Endodermal cell (in vitro differentiated cells): Measurements from ENCODE around the gene BARX2. TPM values are rescaled to one million over a fixed set of nuclear protein-coding genes. Genes with fewer than 3 reads are reported as not detected.

Experiments
- DNase-seq: peaks from one replicate; pipeline ENCODE4 v3.0.0-alpha.2; 2017
- H3K27ac ChIP-seq: 2 replicates; pipeline ENCODE4 v1.5.1; 2013; ENCODE audit warnings: mild to moderate bottlenecking, low read depth, low read length, moderate library complexity
- H3K27me3 ChIP-seq: 2 replicates; pipeline ENCODE4 v1.6.1; 2013; ENCODE audit warnings: mild to moderate bottlenecking, low read length, moderate library complexity; ENCODE audit not compliant: insufficient read depth, control insufficient read depth, poor library complexity, severe bottlenecking
- H3K36me3 ChIP-seq: 2 replicates; pipeline ENCODE4 v1.7.0; 2013; ENCODE audit warnings: mild to moderate bottlenecking, low read length, moderate library complexity; ENCODE audit not compliant: control insufficient read depth, insufficient read depth
- H3K4me1 ChIP-seq: one replicate; pipeline ENCODE4 v1.7.0; 2013; ENCODE audit warnings: low read length; ENCODE audit not compliant: control insufficient read depth, insufficient read depth
- H3K4me3 ChIP-seq: 2 replicates; pipeline ENCODE4 v1.5.1; 2013; ENCODE audit warnings: mild to moderate bottlenecking, low read length, moderate library complexity
- H3K9ac ChIP-seq: 2 replicates; pipeline ENCODE4 v1.6.1; 2013; ENCODE audit warnings: mild to moderate bottlenecking, low read length, moderate library complexity; ENCODE audit not compliant: poor library complexity, severe bottlenecking; ENCODE audit errors: extremely low read depth
- H3K9me3 ChIP-seq: 2 replicates; pipeline ENCODE4 v1.6.1; 2013; ENCODE audit warnings: mild to moderate bottlenecking, low read length, moderate library complexity; ENCODE audit not compliant: control insufficient read depth
- H3K27ac Mint-ChIP-seq: 2 replicates; pipeline ENCODE4 v1.8.0; 2020; ENCODE audit warnings: mixed read lengths
- H3K27me3 Mint-ChIP-seq: 2 replicates; pipeline ENCODE4 v1.8.0; 2021; ENCODE audit warnings: mild to moderate bottlenecking, mixed read lengths; ENCODE audit not compliant: insufficient read depth
- H3K36me3 Mint-ChIP-seq: 2 replicates; pipeline ENCODE4 v1.8.0; 2020; ENCODE audit warnings: low read depth, mixed read lengths
- H3K4me1 Mint-ChIP-seq: 2 replicates; pipeline ENCODE4 v1.8.0; 2020; ENCODE audit warnings: mixed read lengths
- H3K4me3 Mint-ChIP-seq: 2 replicates; pipeline ENCODE4 v1.8.0; 2020; ENCODE audit warnings: mild to moderate bottlenecking, moderate library complexity, mixed read lengths
- H3K9me3 Mint-ChIP-seq: 2 replicates; pipeline ENCODE4 v1.8.0; 2020; ENCODE audit warnings: mild to moderate bottlenecking, mixed read lengths
- WGBS, 2 experiments: methylation state at CpG; one replicate each; pipeline versions ENCODE4 v1.1.5 to v1.1.7; 2013; ENCODE audit warnings: missing lambda C conversion rate in 2 of 2, mixed read lengths in 1 of 2; ENCODE audit not compliant: insufficient coverage in 1 of 2, insufficient read length in 1 of 2; 5-methylcytosine and 5-hydroxymethylcytosine counted together
- total RNA-seq, 2 donors: library from RNA; stranded (reverse); fragmentation: NEBNext Ultra II Directional in 1 of 2; extraction: Animal tissue kit (Norgen Biotek cat#: 25700) in 1 of 2; gene quantifications; 2 replicates in 1 of 2; 3 replicates in 1 of 2; pipeline ENCODE4 v1.2.1, GENCODE V29; 2021
- TF ChIP-seq, protein P1 (sequence below): fragments of 200-600 bp; sonication (generic); conservative IDR thresholded peaks from 2 replicates; pipeline ENCODE4 v1.5.0; 2021; ENCODE audit warnings: antibody characterized with exemption, mild to moderate bottlenecking

BARX2 gene
- total RNA-seq, 2 donors from 2014 or later: not detected

DNA sequence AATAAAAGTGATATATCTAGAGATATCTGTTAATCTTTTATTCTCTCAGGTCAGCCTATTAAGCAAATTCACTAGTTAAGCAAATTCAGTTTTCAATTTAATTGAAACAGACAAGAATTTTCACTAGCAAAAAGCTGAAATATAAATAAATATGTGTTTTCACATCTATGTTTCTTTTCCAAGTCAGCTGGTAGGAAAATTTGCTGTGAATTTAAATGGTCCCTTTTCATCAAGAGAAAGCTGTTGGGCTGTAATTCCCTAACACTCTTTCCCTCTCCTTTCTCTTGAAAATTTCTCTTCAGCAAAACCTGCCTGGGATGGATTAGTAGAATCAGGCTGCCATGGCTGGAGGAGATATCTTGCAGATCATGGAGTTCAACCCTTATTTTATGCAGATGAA is 46.9 kb upstream of the BARX2 start:
- H3K4me3 Mint-ChIP-seq: no peak overlapping the region

DNA sequence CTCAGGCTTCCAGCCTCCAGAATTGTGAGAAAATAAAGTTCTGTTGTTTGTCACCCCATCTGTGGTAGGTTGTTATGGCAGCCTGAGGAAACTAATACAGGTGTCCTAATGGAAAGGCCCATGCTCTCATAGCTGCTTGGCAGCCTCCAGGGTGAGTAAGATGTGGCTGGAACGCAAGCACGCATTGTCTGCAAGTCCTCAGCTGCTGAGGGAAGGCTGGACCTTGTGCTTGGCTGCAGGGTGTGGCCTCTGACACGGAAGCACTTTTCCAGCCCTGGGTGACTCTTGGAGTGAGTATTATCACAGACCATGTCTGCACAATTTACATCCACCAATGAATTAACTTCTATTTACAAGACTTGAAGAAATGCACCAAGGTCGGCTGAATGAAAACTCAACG is 44.4 kb upstream of the BARX2 start:
- Histone ChIP-seq H3K9me3 (no peaks in the 10 kb centered on the region), H3K4me3 (no peak overlapping the region), H3K4me1 (no peaks in the 10 kb centered on the region), H3K27me3 (no peaks in the 10 kb centered on the region), H3K9ac (no peak overlapping the region), H3K36me3 (no peaks in the 10 kb centered on the region), H3K27ac (no peak overlapping the region)
- H3K4me1 Mint-ChIP-seq: peaks cover 6% of the 10 kb centered on the region
- H3K27ac Mint-ChIP-seq: no peak overlapping the region
- TF ChIP-seq, protein P1, sequence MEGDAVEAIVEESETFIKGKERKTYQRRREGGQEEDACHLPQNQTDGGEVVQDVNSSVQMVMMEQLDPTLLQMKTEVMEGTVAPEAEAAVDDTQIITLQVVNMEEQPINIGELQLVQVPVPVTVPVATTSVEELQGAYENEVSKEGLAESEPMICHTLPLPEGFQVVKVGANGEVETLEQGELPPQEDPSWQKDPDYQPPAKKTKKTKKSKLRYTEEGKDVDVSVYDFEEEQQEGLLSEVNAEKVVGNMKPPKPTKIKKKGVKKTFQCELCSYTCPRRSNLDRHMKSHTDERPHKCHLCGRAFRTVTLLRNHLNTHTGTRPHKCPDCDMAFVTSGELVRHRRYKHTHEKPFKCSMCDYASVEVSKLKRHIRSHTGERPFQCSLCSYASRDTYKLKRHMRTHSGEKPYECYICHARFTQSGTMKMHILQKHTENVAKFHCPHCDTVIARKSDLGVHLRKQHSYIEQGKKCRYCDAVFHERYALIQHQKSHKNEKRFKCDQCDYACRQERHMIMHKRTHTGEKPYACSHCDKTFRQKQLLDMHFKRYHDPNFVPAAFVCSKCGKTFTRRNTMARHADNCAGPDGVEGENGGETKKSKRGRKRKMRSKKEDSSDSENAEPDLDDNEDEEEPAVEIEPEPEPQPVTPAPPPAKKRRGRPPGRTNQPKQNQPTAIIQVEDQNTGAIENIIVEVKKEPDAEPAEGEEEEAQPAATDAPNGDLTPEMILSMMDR: no peak
- H3K4me3 Mint-ChIP-seq: no peak overlapping the region
- H3K9me3 Mint-ChIP-seq: peaks cover 5% of the 10 kb centered on the region
- no peaks in the 10 kb centered on the region for H3K27me3 Mint-ChIP-seq
- peak; percentile 45 for DNase-seq
- 81 to 85% methylated on average over 3 of the region's 5 CpGs for WGBS, 2 experiments
- peaks cover 2% of the 10 kb centered on the region for H3K36me3 Mint-ChIP-seq

More for the DNA sequence above, 46.9 kb upstream of the BARX2 start:
- H3K36me3 Mint-ChIP-seq: peaks cover 2% of the 10 kb centered on the region
- no peaks in the 10 kb centered on the region for H3K9me3 ChIP-seq
- no peak overlapping the region for H3K4me3 ChIP-seq
- H3K27ac ChIP-seq: no peak overlapping the region
- peaks cover 5% of the 10 kb centered on the region for H3K9me3 Mint-ChIP-seq
- TF ChIP-seq, protein P1: no peak
- H3K4me1 ChIP-seq: peaks cover 9% of the 10 kb centered on the region
- no peak overlapping the region for H3K9ac ChIP-seq
- H3K27me3 ChIP-seq: no peaks in the 10 kb centered on the region
- DNase-seq: peak; percentile 27
- no peak overlapping the region for H3K27ac Mint-ChIP-seq
- no peaks in the 10 kb centered on the region for H3K27me3 Mint-ChIP-seq
- no peaks in the 10 kb centered on the region for H3K36me3 ChIP-seq
- peaks cover 22% of the 10 kb centered on the region for H3K4me1 Mint-ChIP-seq

DNA sequence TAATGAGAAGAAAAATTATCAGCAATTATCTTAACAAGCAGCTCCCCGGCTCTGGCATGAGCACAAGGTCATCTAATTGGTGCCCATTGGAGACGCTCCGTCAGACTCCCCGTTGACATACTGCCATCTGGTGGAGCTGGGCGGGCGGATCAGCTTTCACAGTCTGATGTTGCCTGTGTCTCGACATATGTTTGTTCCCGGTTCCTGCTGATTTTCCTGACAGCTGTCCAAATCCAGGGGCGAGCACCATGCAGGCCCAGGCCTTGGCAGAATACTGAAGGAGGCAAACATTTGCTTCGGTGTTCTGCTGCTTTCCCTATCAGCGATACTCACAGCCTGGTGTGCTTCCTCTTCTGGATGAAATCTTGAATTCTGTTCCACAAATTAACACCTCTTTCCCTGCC is 43.8 kb upstream of the BARX2 start:
- TF ChIP-seq, protein P1: peak; percentile 91
- no peaks in the 10 kb centered on the region for H3K27me3 ChIP-seq
- WGBS, 2 experiments: 17 to 20% methylated on average over 9 to 11 of the region's 11 CpGs
- Mint-ChIP-seq H3K9me3 (peaks cover 5% of the 10 kb centered on the region), H3K4me3 (no peak overlapping the region), H3K4me1 (peaks cover 6% of the 10 kb centered on the region), H3K27me3 (no peaks in the 10 kb centered on the region), H3K36me3 (peaks cover 2% of the 10 kb centered on the region), H3K27ac (no peak overlapping the region)
- H3K9ac ChIP-seq: no peak overlapping the region
- H3K36me3 ChIP-seq: no peaks in the 10 kb centered on the region
- no peak overlapping the region for H3K27ac ChIP-seq
- H3K9me3 ChIP-seq: no peaks in the 10 kb centered on the region
- peak; percentile 96 for DNase-seq
- no peaks in the 10 kb centered on the region for H3K4me1 ChIP-seq
- no peak overlapping the region for H3K4me3 ChIP-seq
